ENCODE measurements around the gene WASF2. TPM values are rescaled to one million over a fixed set of nuclear protein-coding genes. Genes with fewer than 3 reads are reported as not detected.

The WASF2 gene
- total and polyA plus RNA-seq, 2 of the 13 experiments (the other 11 are each of a cell fraction or from before 2014, with no cell fraction given), result 10.4 to 27.7 TPM

- TF ChIP-seq YY1 (IDR thresholded peaks at IDR 0.05; ENCODE audit: insufficient read depth, insufficient replicate concordance, low read depth, low read length), result no peak
- TF ChIP-seq LCORL (IDR thresholded peaks at IDR 0.05), result 0 out of 2 replicates have a peak, but pooled peaks have one; percentile 28
- no peak for TF ChIP-seq LCORL (CRISPR knock-in tag; IDR thresholded peaks at IDR 0.05)
- TF ChIP-seq, protein P1, sequence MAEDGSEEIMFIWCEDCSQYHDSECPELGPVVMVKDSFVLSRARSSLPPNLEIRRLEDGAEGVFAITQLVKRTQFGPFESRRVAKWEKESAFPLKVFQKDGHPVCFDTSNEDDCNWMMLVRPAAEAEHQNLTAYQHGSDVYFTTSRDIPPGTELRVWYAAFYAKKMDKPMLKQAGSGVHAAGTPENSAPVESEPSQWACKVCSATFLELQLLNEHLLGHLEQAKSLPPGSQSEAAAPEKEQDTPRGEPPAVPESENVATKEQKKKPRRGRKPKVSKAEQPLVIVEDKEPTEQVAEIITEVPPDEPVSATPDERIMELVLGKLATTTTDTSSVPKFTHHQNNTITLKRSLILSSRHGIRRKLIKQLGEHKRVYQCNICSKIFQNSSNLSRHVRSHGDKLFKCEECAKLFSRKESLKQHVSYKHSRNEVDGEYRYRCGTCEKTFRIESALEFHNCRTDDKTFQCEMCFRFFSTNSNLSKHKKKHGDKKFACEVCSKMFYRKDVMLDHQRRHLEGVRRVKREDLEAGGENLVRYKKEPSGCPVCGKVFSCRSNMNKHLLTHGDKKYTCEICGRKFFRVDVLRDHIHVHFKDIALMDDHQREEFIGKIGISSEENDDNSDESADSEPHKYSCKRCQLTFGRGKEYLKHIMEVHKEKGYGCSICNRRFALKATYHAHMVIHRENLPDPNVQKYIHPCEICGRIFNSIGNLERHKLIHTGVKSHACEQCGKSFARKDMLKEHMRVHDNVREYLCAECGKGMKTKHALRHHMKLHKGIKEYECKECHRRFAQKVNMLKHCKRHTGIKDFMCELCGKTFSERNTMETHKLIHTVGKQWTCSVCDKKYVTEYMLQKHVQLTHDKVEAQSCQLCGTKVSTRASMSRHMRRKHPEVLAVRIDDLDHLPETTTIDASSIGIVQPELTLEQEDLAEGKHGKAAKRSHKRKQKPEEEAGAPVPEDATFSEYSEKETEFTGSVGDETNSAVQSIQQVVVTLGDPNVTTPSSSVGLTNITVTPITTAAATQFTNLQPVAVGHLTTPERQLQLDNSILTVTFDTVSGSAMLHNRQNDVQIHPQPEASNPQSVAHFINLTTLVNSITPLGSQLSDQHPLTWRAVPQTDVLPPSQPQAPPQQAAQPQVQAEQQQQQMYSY (CRISPR knock-in tag; IDR thresholded peaks at IDR 0.05), result no peak
- no peak for TF ChIP-seq ZNF550 (CRISPR knock-in tag; IDR thresholded peaks at IDR 0.05; ENCODE audit: borderline replicate concordance)
- TF ChIP-seq PRPF4 (IDR thresholded peaks at IDR 0.05; ENCODE audit: low read depth, low read length, poor library complexity, severe bottlenecking), result no peak
- no peak for TF ChIP-seq ARID2 (CRISPR knock-in tag; IDR thresholded peaks at IDR 0.05; ENCODE audit: borderline replicate concordance)
- no peak for TF ChIP-seq ZNF430 (CRISPR knock-in tag; IDR thresholded peaks at IDR 0.05)
- TF ChIP-seq, protein P2, sequence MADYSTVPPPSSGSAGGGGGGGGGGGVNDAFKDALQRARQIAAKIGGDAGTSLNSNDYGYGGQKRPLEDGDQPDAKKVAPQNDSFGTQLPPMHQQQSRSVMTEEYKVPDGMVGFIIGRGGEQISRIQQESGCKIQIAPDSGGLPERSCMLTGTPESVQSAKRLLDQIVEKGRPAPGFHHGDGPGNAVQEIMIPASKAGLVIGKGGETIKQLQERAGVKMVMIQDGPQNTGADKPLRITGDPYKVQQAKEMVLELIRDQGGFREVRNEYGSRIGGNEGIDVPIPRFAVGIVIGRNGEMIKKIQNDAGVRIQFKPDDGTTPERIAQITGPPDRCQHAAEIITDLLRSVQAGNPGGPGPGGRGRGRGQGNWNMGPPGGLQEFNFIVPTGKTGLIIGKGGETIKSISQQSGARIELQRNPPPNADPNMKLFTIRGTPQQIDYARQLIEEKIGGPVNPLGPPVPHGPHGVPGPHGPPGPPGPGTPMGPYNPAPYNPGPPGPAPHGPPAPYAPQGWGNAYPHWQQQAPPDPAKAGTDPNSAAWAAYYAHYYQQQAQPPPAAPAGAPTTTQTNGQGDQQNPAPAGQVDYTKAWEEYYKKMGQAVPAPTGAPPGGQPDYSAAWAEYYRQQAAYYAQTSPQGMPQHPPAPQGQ (CRISPR knock-in tag; IDR thresholded peaks at IDR 0.05; ENCODE audit: borderline replicate concordance), result no peak
- TF ChIP-seq IRF1 (CRISPR knock-in tag; IDR thresholded peaks at IDR 0.05; ENCODE audit: low read depth), result no peak
- TF ChIP-seq, protein P3, sequence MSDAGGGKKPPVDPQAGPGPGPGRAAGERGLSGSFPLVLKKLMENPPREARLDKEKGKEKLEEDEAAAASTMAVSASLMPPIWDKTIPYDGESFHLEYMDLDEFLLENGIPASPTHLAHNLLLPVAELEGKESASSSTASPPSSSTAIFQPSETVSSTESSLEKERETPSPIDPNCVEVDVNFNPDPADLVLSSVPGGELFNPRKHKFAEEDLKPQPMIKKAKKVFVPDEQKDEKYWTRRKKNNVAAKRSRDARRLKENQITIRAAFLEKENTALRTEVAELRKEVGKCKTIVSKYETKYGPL (CRISPR knock-in tag; IDR thresholded peaks at IDR 0.05), result no peak
- no peak for TF ChIP-seq MAFF (IDR thresholded peaks at IDR 0.05; ENCODE audit: low read depth, low read length)
- TF ChIP-seq ETV6 (CRISPR knock-in tag; conservative IDR thresholded peaks at IDR 0.05), result no peak
- TF ChIP-seq HOXA9 (CRISPR knock-in tag; IDR thresholded peaks at IDR 0.05; ENCODE audit: borderline replicate concordance), result no peak
- peak in 1 of 2 experiments; percentile 37; a peak in 2 of 4 replicates for TF ChIP-seq HMGXB4 (CRISPR knock-in tag; IDR thresholded peaks at IDR 0.05; ENCODE audit: borderline replicate concordance in 1 of 2, low read depth in 1 of 2)
- TF ChIP-seq CENPBD1 (CRISPR knock-in tag; IDR thresholded peaks at IDR 0.05; ENCODE audit: borderline replicate concordance, low read depth), result no peak
- TF ChIP-seq TAF15 (IDR thresholded peaks at IDR 0.05; ENCODE audit: low read depth, low read length, poor library complexity, severe bottlenecking), result no peak
Measured at GRCh38 chr1:27527223-27527889, 37.4 kb upstream of the WASF2 start (continued).
